Measurements from ENCODE around the gene ARAF.

The ARAF gene

DNA sequence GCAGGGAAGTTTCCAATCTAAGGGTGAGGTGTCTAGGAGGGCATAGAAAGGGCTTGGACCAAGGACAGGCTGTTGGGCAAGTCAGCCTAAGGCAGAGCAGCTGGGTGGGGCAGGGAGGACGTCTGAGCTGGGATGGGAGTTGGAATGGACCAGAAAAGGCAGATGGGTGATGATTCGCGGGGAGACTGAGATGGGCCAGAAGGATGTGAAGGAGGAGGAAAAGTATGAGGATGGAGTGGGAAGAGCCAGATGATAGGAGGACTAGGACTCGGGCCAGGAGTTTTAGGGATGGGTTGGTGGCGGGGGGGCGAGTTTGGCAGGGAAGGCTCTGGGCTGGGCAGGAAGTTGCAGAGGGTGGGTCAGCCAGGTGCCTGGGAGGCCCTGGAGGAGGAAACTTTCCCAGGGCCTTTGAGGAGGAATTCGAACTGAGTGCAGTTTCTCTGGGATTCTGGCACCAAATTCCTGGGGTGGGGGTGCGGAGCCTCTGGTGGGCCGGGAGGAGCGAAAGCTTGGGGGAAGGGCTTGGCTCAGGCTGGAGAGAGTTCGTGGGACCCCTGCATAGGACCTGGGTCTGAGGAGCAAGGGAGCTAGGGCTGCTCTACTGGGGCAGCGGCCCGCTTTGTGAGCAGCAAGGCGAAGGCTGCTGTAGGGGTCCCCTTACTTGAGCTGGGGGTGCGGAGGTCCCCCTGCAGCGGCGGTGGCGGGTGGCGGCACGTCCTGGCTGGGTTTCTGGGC lies 12.5 kb downstream of the ARAF start:
- peak overlapping the region; percentile 48 for H3K4me3 Mint-ChIP-seq
- peaks cover 5% of the 10 kb centered on the region for H3K36me3 Mint-ChIP-seq
- no peaks in the 10 kb centered on the region for H3K27me3 Mint-ChIP-seq
- H3K4me1 Mint-ChIP-seq (ENCODE audit: low read depth), result peaks cover 8% of the 10 kb centered on the region
- peak overlapping the region; percentile 51 for H3K27ac Mint-ChIP-seq
- no peaks in the 10 kb centered on the region for H3K9me3 Mint-ChIP-seq (ENCODE audit: low read depth)

DNA sequence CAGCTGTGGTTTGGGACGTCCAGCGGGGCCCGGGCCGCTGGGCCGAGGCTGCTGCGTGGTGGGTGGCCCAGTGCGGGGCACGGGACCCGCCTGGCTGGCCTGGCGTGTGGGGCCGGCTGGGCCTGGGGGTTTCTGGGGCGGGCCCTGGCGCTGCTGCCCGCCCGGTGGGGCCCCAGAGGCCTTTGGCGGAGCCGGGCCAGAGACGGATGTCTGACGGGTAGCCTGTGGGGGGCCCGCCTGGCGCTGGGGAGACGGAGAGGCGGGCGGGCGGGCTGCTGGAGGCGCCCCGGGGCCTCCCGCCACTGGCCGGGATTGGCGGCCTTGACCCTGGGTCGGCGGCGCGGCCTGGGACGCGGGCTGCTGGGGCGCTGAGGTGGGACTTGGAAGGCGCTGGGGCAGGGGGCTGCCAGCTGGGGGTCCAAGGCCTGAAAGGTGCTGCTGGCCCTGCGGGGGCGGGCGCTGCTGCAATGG lies 13.1 kb downstream of the ARAF start:
- no peaks in the 10 kb centered on the region for H3K27me3 Mint-ChIP-seq
- no peak overlapping the region for H3K4me3 Mint-ChIP-seq
- peaks cover 8% of the 10 kb centered on the region for H3K4me1 Mint-ChIP-seq (ENCODE audit: low read depth)
- no peak overlapping the region for H3K27ac Mint-ChIP-seq
- no peaks in the 10 kb centered on the region for H3K9me3 Mint-ChIP-seq (ENCODE audit: low read depth)
- H3K36me3 Mint-ChIP-seq, result peaks cover 5% of the 10 kb centered on the region

- H3K4me3 Mint-ChIP-seq, result no peak overlapping the region
- H3K36me3 Mint-ChIP-seq, result peaks cover 5% of the 10 kb centered on the region
- no peak overlapping the region for H3K27ac Mint-ChIP-seq
- H3K4me1 Mint-ChIP-seq (ENCODE audit: low read depth), result peaks cover 11% of the 10 kb centered on the region
- no peaks in the 10 kb centered on the region for H3K9me3 Mint-ChIP-seq (ENCODE audit: low read depth)
- H3K27me3 Mint-ChIP-seq, result no peaks in the 10 kb centered on the region
These were observed 13.7 kb downstream of the ARAF start for GRCh38 chrX:47574547-47575301.

GRCh38 chrX:47576021-47576898 lies 15.3 kb downstream of the ARAF start:
- peaks cover 16% of the 10 kb centered on the region for H3K4me1 Mint-ChIP-seq (ENCODE audit: low read depth)
- H3K4me3 Mint-ChIP-seq, result no peak overlapping the region
- H3K9me3 Mint-ChIP-seq (ENCODE audit: low read depth), result no peaks in the 10 kb centered on the region
- no peak overlapping the region for H3K27ac Mint-ChIP-seq
- H3K27me3 Mint-ChIP-seq, result no peaks in the 10 kb centered on the region
- peaks cover 5% of the 10 kb centered on the region for H3K36me3 Mint-ChIP-seq

GRCh38 chrX:47577424-47577823 lies 16.4 kb downstream of the ARAF start:
- H3K4me1 Mint-ChIP-seq (ENCODE audit: low read depth), result peaks cover 26% of the 10 kb centered on the region
- no peaks in the 10 kb centered on the region for H3K27me3 Mint-ChIP-seq
- no peak overlapping the region for H3K4me3 Mint-ChIP-seq
- H3K9me3 Mint-ChIP-seq (ENCODE audit: low read depth), result no peaks in the 10 kb centered on the region
- no peak overlapping the region for H3K27ac Mint-ChIP-seq
- peaks cover 2% of the 10 kb centered on the region for H3K36me3 Mint-ChIP-seq

- no peaks in the 10 kb centered on the region for H3K9me3 Mint-ChIP-seq (ENCODE audit: low read depth)
- H3K4me3 Mint-ChIP-seq, result no peak overlapping the region
- peaks cover 27% of the 10 kb centered on the region for H3K4me1 Mint-ChIP-seq (ENCODE audit: low read depth)
- H3K27me3 Mint-ChIP-seq, result no peaks in the 10 kb centered on the region
- H3K27ac Mint-ChIP-seq, result peak overlapping the region; percentile 58
- H3K36me3 Mint-ChIP-seq, result peaks cover 2% of the 10 kb centered on the region
These were observed 16.9 kb downstream of the ARAF start for GRCh38 chrX:47577901-47578300.

DNA sequence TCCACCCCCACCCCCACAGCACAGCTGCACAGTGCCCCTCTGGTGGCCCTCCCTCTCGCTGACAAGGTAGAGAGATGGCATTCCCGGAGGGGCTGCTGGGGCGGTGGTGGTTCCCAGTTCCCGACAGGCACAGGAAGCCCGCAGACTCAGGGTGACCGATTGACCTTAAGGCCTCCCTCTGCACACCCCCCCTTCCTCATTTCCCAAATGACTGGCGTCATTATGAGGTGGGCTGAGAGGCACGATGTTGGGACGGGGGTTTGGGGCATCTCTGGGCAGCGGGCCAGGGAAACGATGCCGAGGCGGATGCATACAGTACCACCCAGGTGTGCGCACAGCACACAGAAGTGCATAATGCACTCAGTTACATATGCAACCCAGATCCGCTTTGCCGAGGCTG lies 17.7 kb downstream of the ARAF start:
- Mint-ChIP-seq H3K4me1 (ENCODE audit: low read depth) (peaks cover 26% of the 10 kb centered on the region), H3K27me3 (no peaks in the 10 kb centered on the region), H3K4me3 (no peak overlapping the region), H3K27ac (no peak overlapping the region), H3K36me3 (no peaks in the 10 kb centered on the region), H3K9me3 (ENCODE audit: low read depth) (no peaks in the 10 kb centered on the region)

GRCh38 chrX:47579537-47579936 lies 18.5 kb downstream of the ARAF start:
- Mint-ChIP-seq H3K27me3 (no peaks in the 10 kb centered on the region), H3K9me3 (ENCODE audit: low read depth) (no peaks in the 10 kb centered on the region), H3K27ac (no peak overlapping the region), H3K4me3 (no peak overlapping the region), H3K36me3 (no peaks in the 10 kb centered on the region), H3K4me1 (ENCODE audit: low read depth) (peaks cover 31% of the 10 kb centered on the region)

DNA sequence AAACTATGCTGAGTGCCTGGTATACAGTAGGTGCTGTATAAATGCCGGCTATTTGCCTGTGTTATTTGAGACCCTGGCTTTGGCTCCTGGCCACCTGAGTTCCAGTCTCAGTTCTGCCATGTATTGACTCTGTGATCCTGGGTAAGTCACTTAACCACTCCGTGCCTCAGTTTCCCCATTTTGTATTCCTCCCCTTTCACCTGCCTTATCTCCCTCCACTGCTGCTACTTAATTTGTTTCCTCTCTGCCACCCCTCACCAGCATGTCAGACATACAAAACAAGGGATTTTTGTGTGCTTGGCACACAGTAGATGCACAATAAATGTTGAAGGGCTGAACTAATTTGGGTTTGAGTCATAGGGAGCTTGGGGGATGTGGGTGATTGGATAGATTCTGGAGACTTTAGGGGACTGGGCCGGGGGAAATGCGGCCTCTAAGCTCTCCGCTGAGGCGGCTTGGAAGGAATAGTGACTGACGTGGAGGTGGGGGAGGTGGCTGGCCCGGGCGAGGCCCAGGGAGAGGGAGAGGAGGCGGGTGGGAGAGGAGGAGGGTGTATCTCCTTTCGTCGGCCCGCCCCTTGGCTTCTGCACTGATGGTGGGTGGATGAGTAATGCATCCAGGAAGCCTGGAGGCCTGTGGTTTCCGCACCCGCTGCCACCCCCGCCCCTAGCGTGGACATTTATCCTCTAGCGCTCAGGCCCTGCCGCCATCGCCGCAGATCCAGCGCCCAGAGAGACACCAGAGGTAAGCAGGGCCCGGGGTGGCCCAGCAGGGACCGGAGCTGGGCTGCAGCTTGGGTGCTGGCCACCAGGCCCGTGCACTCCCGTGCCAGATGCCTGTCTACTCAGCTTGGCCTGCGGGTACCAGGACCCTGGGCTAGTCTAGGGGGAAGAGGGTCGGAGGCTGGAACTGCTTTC lies 21.0 kb downstream of the ARAF start, which contains the start of gene TIMP1:
Gene TIMP1 (plus strand): TSS at position 706 of the 917 bp plus-strand sequence. CDS start 980 bp downstream, outside the sequence.
- H3K27ac Mint-ChIP-seq, result peak within 1 kb of the TSS; percentile 73
- no peaks in the 10 kb centered on the region for H3K9me3 Mint-ChIP-seq (ENCODE audit: low read depth)
- H3K27me3 Mint-ChIP-seq, result no peaks in the 10 kb centered on the region
- H3K4me1 Mint-ChIP-seq (ENCODE audit: low read depth), result peaks cover 33% of the 10 kb centered on the region
- H3K4me3 Mint-ChIP-seq, result peak within 1 kb of the TSS; percentile 85
- H3K36me3 Mint-ChIP-seq, result no peaks in the 10 kb centered on the region

DNA sequence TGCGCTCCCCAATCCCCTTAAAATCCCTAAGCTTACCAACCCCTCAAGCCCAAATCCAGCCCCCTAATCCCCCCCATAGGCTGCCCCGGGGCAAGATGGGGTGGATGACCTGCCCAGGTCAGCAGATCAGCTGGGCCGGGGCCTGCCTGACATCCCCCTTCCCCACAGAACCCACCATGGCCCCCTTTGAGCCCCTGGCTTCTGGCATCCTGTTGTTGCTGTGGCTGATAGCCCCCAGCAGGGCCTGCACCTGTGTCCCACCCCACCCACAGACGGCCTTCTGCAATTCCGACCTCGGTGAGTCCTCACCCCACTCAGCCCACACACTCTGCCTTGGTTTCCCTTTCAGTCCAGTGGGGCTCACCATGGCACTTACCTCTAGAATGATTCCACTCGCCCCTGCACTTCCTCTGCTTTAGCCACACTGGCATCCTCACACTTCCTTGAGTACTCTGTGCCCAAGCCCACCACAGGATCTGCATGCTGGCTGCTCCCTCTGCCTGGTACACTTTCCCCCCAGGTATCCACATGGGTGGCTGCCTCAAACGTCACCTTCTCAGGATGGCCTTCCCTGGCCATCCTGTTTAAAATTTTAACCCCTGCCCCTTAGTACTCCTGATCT lies 22.3 kb downstream of the ARAF start:
- Mint-ChIP-seq H3K4me1 (ENCODE audit: low read depth) (peaks cover 32% of the 10 kb centered on the region), H3K36me3 (no peaks in the 10 kb centered on the region), H3K27me3 (no peaks in the 10 kb centered on the region), H3K9me3 (ENCODE audit: low read depth) (no peaks in the 10 kb centered on the region), H3K4me3 (peak overlapping the region; percentile 34), H3K27ac (peak overlapping the region; percentile 46)

GRCh38 chrX:47584714-47585113 lies 23.7 kb downstream of the ARAF start:
- Mint-ChIP-seq H3K4me3 (no peak overlapping the region), H3K27ac (no peak overlapping the region), H3K4me1 (ENCODE audit: low read depth) (peaks cover 29% of the 10 kb centered on the region), H3K9me3 (ENCODE audit: low read depth) (no peaks in the 10 kb centered on the region), H3K27me3 (no peaks in the 10 kb centered on the region), H3K36me3 (no peaks in the 10 kb centered on the region)

GRCh38 chrX:47585273-47585672 lies 24.3 kb downstream of the ARAF start:
- Mint-ChIP-seq H3K27me3 (no peaks in the 10 kb centered on the region), H3K4me1 (ENCODE audit: low read depth) (peaks cover 27% of the 10 kb centered on the region), H3K27ac (no peak overlapping the region)

DNA sequence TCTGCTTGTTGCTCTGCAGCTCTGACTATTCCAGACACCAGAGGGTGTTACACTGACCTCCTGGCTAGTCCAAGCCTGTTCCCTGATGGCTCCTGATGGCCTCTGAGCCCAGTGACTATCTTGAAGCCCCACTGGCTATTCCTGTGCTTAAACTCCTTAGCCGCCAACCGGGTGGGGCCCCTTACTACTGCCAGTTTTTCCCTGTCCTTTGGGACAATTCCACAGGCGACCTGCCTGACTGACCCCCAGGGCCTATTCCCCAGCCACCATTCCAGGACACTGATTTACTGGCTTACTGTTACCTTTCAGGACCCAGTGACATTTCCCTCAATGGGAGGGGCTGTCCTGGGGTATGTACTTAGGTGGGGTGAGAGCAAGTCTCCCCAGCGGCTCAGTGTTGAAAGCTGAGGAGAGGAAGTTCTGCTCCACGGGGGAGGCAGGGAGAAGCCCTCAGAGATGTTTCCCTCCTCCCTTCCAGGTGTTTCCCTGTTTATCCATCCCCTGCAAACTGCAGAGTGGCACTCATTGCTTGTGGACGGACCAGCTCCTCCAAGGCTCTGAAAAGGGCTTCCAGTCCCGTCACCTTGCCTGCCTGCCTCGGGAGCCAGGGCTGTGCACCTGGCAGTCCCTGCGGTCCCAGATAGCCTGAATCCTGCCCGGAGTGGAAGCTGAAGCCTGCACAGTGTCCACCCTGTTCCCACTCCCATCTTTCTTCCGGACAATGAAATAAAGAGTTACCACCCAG lies 25.2 kb downstream of the ARAF start:
- Mint-ChIP-seq H3K27me3 (no peaks in the 10 kb centered on the region), H3K9me3 (ENCODE audit: low read depth) (no peaks in the 10 kb centered on the region), H3K4me1 (ENCODE audit: low read depth) (peaks cover 24% of the 10 kb centered on the region), H3K4me3 (no peak overlapping the region), H3K36me3 (no peaks in the 10 kb centered on the region), H3K27ac (no peak overlapping the region)

More at GRCh38 chrX:47585273-47585672, 24.3 kb downstream of the ARAF start:
- H3K36me3 Mint-ChIP-seq, result no peaks in the 10 kb centered on the region
- no peak overlapping the region for H3K4me3 Mint-ChIP-seq
- H3K9me3 Mint-ChIP-seq (ENCODE audit: low read depth), result no peaks in the 10 kb centered on the region

Measured in activated naive CD8-positive, alpha-beta T cell (primary cell).